CD8-positive, alpha-beta memory T cell (primary cell): ENCODE data around the gene METRN. TPM values are rescaled to one million over a fixed set of nuclear protein-coding genes. Genes with fewer than 3 reads are reported as not detected.
"Not testable (repeated sequence)": the region's sequence is repeated elsewhere in the genome, so short reads cannot be mapped to it uniquely, and the experiment has no call there.

Experiments
- CTCF ChIA-PET: fragments of 350-600 bp; sonication (Branson Sonifier 250); formaldehyde crosslinking; loops from one replicate; lab custom pipeline; 2021; ENCODE audit warnings: antibody characterized with exemption; lab: Charles Lee
- POLR2A ChIA-PET: fragments of 350-600 bp; sonication (Branson Sonifier 250); formaldehyde crosslinking; loops from one replicate; lab custom pipeline; 2021; ENCODE audit warnings: antibody characterized with exemption; lab: Charles Lee
- DNase-seq, 5 donors: peaks; one replicate each; pipeline versions ENCODE4 v3.0.0 to v3.0.0-alpha.2; 2020 to 2022; ENCODE audit warnings: mixed read lengths in 1 of 5
- H3K27ac ChIP-seq: one replicate; pipeline ENCODE4 v1.7.0; 2013; ENCODE audit warnings: low read depth, mild to moderate bottlenecking, low read length, moderate library complexity
- H3K27me3 ChIP-seq: 2 replicates; pipeline ENCODE4 v1.7.0; 2013; ENCODE audit warnings: low read length, mild to moderate bottlenecking; ENCODE audit not compliant: insufficient read depth, poor library complexity, severe bottlenecking
- H3K36me3 ChIP-seq: 2 replicates; pipeline ENCODE4 v1.7.0; 2013; ENCODE audit warnings: mild to moderate bottlenecking, low read length, moderate library complexity; ENCODE audit not compliant: insufficient read depth
- H3K4me1 ChIP-seq: 2 replicates; pipeline ENCODE4 v1.7.0; 2013; ENCODE audit warnings: mild to moderate bottlenecking, low read length, moderate library complexity; ENCODE audit not compliant: insufficient read depth
- H3K4me3 ChIP-seq: 2 replicates; pipeline ENCODE4 v1.7.0; 2013; ENCODE audit warnings: mild to moderate bottlenecking, low read length
- H3K9me3 ChIP-seq: 2 replicates; pipeline ENCODE4 v1.7.0; 2013; ENCODE audit warnings: mild to moderate bottlenecking, low read length
- H3K27ac Mint-ChIP-seq, 8 donors: one replicate each; pipeline ENCODE4 v1.8.0; 2020 to 2021; ENCODE audit warnings: mixed read lengths in 8 of 8, mild to moderate bottlenecking in 6 of 8, inconsistent platforms in 3 of 8, moderate library complexity in 3 of 8
- H3K27me3 Mint-ChIP-seq, 2 donors: one replicate each; pipeline ENCODE4 v1.8.0; 2020 to 2021; ENCODE audit warnings: mixed read lengths in 2 of 2, mild to moderate bottlenecking in 1 of 2, moderate library complexity in 1 of 2
- H3K36me3 Mint-ChIP-seq, 3 donors: one replicate each; pipeline ENCODE4 v1.8.0; 2020 to 2021; ENCODE audit warnings: mixed read lengths in 3 of 3, inconsistent platforms in 1 of 3, mild to moderate bottlenecking in 1 of 3
- H3K4me1 Mint-ChIP-seq, 3 donors: one replicate each; pipeline ENCODE4 v1.8.0; 2020 to 2021; ENCODE audit warnings: mixed read lengths in 3 of 3, inconsistent platforms in 1 of 3, mild to moderate bottlenecking in 1 of 3
- H3K4me3 Mint-ChIP-seq, 7 donors: one replicate each; pipeline ENCODE4 v1.8.0; 2020 to 2021; ENCODE audit warnings: mixed read lengths in 7 of 7, mild to moderate bottlenecking in 6 of 7, moderate library complexity in 4 of 7, inconsistent platforms in 2 of 7
- H3K9me3 Mint-ChIP-seq, 5 donors: one replicate each; pipeline ENCODE4 v1.8.0; 2020 to 2022; ENCODE audit warnings: mixed read lengths in 5 of 5, mild to moderate bottlenecking in 3 of 5, moderate library complexity in 2 of 5, inconsistent platforms in 1 of 5
- polyA plus RNA-seq: library from polyadenylated mRNA; unstranded; fragments of 300-500 nt; fragmentation: Illumina TruSeq; gene quantifications from one replicate; pipeline ENCODE4 v1.2.3, GENCODE V29; 2021
- total RNA-seq, 2 experiments: library from RNA; stranded (reverse); gene quantifications; one replicate each; pipeline ENCODE4 v1.2.3, GENCODE V29; 2021

Gene METRN
- total and polyA plus RNA-seq, 3 experiments from 2014 or later = 34.8 to 50.3 (median 38.2) TPM

GRCh38 chr16:708959-709358 lies 6.0 kb upstream of the METRN start:
- ChIA-PET POLR2A (interaction anchor here (0.6 kb wide), 2 partner anchors 72 to 388 kb away, joined by 3 to 6 read pairs; no protein-coding TSS in a partner anchor), CTCF (interaction anchor here (1.6 to 22.8 kb wide), 4 partner anchors 10 to 76 kb away, joined by 4 to 332 read pairs (median 57); partner anchors contain the start of genes CHTF18, CIAO3, HAGHL and RPUSD1)
- peaks cover 26 to 46% of the 10 kb centered on the region in 2 donors for H3K27me3 Mint-ChIP-seq
- Histone ChIP-seq H3K27me3 (peaks cover 50% of the 10 kb centered on the region), H3K9me3 (no peaks in the 10 kb centered on the region), H3K4me3 (no peak overlapping the region), H3K36me3 (no peaks in the 10 kb centered on the region), H3K4me1 (no peaks in the 10 kb centered on the region), H3K27ac (no peak overlapping the region)
- no peaks in the 10 kb centered on the region for H3K9me3 Mint-ChIP-seq
- no peaks in the 10 kb centered on the region for H3K36me3 Mint-ChIP-seq
- H3K4me3 Mint-ChIP-seq = no peak overlapping the region
- no peak for DNase-seq
- H3K27ac Mint-ChIP-seq = no peak overlapping the region
- peaks cover 1 to 13% (median 4%) of the 10 kb centered on the region in 3 donors for H3K4me1 Mint-ChIP-seq

GRCh38 chr16:709566-710499 lies 5.1 kb upstream of the METRN start:
- no peak for DNase-seq
- Mint-ChIP-seq H3K36me3 (no peaks in the 10 kb centered on the region), H3K4me1 (peaks cover 1 to 13% (median 4%) of the 10 kb centered on the region in 3 donors), H3K27me3 (peaks cover 25 to 46% of the 10 kb centered on the region in 2 donors), H3K4me3 (no peak overlapping the region), H3K9me3 (no peaks in the 10 kb centered on the region), H3K27ac (no peak overlapping the region)
- no peak overlapping the region for H3K4me3 ChIP-seq
- no peak overlapping the region for H3K27ac ChIP-seq
- ChIA-PET POLR2A (interaction anchor here (0.6 kb wide), 2 partner anchors 73 to 387 kb away, joined by 3 to 6 read pairs; no protein-coding TSS in a partner anchor), CTCF (interaction anchor here (1.2 to 22.8 kb wide), 8 partner anchors 9 to 393 kb away, joined by 3 to 332 read pairs (median 5); partner anchors contain the start of genes ANTKMT, CCDC78, CHTF18 and CIAO3)
- H3K4me1 ChIP-seq = peaks cover 4% of the 10 kb centered on the region
- no peaks in the 10 kb centered on the region for H3K36me3 ChIP-seq
- H3K27me3 ChIP-seq = peaks cover 43% of the 10 kb centered on the region
- H3K9me3 ChIP-seq = no peaks in the 10 kb centered on the region

- Mint-ChIP-seq H3K4me1 (peaks cover 1 to 13% (median 4%) of the 10 kb centered on the region in 3 donors), H3K9me3 (no peaks in the 10 kb centered on the region), H3K4me3 (no peak overlapping the region), H3K27ac (no peak overlapping the region), H3K27me3 (peaks cover 25 to 46% of the 10 kb centered on the region in 2 donors), H3K36me3 (no peaks in the 10 kb centered on the region)
- peaks cover 40% of the 10 kb centered on the region for H3K27me3 ChIP-seq
- H3K27ac ChIP-seq = no peak overlapping the region
- no peaks in the 10 kb centered on the region for H3K36me3 ChIP-seq
- peaks cover 4% of the 10 kb centered on the region for H3K4me1 ChIP-seq
- no peaks in the 10 kb centered on the region for H3K9me3 ChIP-seq
- ChIA-PET CTCF (interaction anchor here (1.2 to 22.8 kb wide), 8 partner anchors 8 to 392 kb away, joined by 3 to 332 read pairs (median 5); partner anchors contain the start of genes ANTKMT, CCDC78, CHTF18 and CIAO3), POLR2A (no interaction called here)
- no peak for DNase-seq
- H3K4me3 ChIP-seq = no peak overlapping the region
Measured at GRCh38 chr16:710500-711075, 4.3 kb upstream of the METRN start.

GRCh38 chr16:711084-711483 lies 3.8 kb upstream of the METRN start:
- no peak overlapping the region for H3K4me3 Mint-ChIP-seq
- ChIA-PET POLR2A (no interaction called here), CTCF (interaction anchor here (1.2 to 22.8 kb wide), 5 partner anchors 10 to 74 kb away, joined by 3 to 332 read pairs (median 8); partner anchors contain the start of genes ANTKMT, CCDC78, CHTF18 and CIAO3)

GRCh38 chr16:711548-712320 lies 3.2 kb upstream of the METRN start:
- Mint-ChIP-seq H3K27me3 (peaks cover 20 to 41% of the 10 kb centered on the region in 2 donors), H3K36me3 (no peaks in the 10 kb centered on the region)
- POLR2A ChIA-PET = interaction anchor here (0.7 to 0.9 kb wide), 2 partner anchors 16 to 74 kb away, joined by 3 read pairs; no protein-coding TSS in a partner anchor

More at GRCh38 chr16:711084-711483, 3.8 kb upstream of the METRN start:
- H3K9me3 Mint-ChIP-seq = no peaks in the 10 kb centered on the region
- H3K27ac Mint-ChIP-seq = no peak overlapping the region
- Histone ChIP-seq H3K9me3 (no peaks in the 10 kb centered on the region), H3K4me1 (peaks cover 4% of the 10 kb centered on the region), H3K4me3 (no peak overlapping the region), H3K36me3 (no peaks in the 10 kb centered on the region), H3K27me3 (peaks cover 40% of the 10 kb centered on the region), H3K27ac (no peak overlapping the region)
- peaks cover 25 to 46% of the 10 kb centered on the region in 2 donors for H3K27me3 Mint-ChIP-seq
- H3K4me1 Mint-ChIP-seq = peaks cover 1 to 17% (median 4%) of the 10 kb centered on the region in 3 donors
- no peaks in the 10 kb centered on the region for H3K36me3 Mint-ChIP-seq
- DNase-seq = no peak

GRCh38 chr16:712740-713250 lies 2.1 kb upstream of the METRN start:
- not testable (repeated sequence) for H3K4me1 ChIP-seq, H3K36me3 Mint-ChIP-seq, H3K9me3 ChIP-seq, H3K4me3 ChIP-seq, H3K9me3 Mint-ChIP-seq, H3K27ac ChIP-seq, H3K36me3 ChIP-seq
- ChIA-PET POLR2A (interaction anchor here (0.7 to 5.9 kb wide), 3 partner anchors 13 to 72 kb away, joined by 3 to 53 read pairs (median 3); partner anchors contain the start of genes CCDC78 and HAGHL), CTCF (interaction anchor here (0.7 to 22.8 kb wide), 14 partner anchors 10 to 387 kb away, joined by 3 to 332 read pairs (median 4); partner anchors contain the start of genes ANTKMT, CCDC78, CHTF18 and CIAO3)
- H3K27me3 ChIP-seq = peaks cover 33% of the 10 kb centered on the region
- Mint-ChIP-seq H3K4me1 (peaks cover 3 to 12% (median 4%) of the 10 kb centered on the region in 3 donors), H3K27ac (peak overlapping the region in 1 of 8 donors; percentile 54), H3K27me3 (peaks cover 14 to 33% of the 10 kb centered on the region in 2 donors), H3K4me3 (peak overlapping the region in 2 of 7 donors; percentile 26 to 65)
- peak in 2 of 5 donors; percentile 30 to 38 for DNase-seq

More at GRCh38 chr16:711548-712320, 3.2 kb upstream of the METRN start:
- DNase-seq = peak; percentile 72 to 83 (median 76)
- Histone ChIP-seq H3K4me3 (no peak overlapping the region), H3K4me1 (peaks cover 4% of the 10 kb centered on the region), H3K27me3 (peaks cover 40% of the 10 kb centered on the region), H3K36me3 (no peaks in the 10 kb centered on the region), H3K27ac (no peak overlapping the region), H3K9me3 (no peaks in the 10 kb centered on the region)
- Mint-ChIP-seq H3K4me1 (peaks cover 3 to 15% (median 4%) of the 10 kb centered on the region in 3 donors), H3K27ac (no peak overlapping the region), H3K4me3 (peak overlapping the region in 1 of 7 donors; percentile 22), H3K9me3 (no peaks in the 10 kb centered on the region)
- CTCF ChIA-PET = interaction anchor here (0.7 to 22.8 kb wide), 15 partner anchors 8 to 388 kb away, joined by 3 to 332 read pairs (median 4); partner anchors contain the start of genes ANTKMT, CCDC78, CHTF18 and CIAO3
